Measurements from ENCODE around the gene RANGAP1.
A peak's percentile ranks its signal among the peaks of the same experiment; 100 is the strongest.

Gene RANGAP1

DNA sequence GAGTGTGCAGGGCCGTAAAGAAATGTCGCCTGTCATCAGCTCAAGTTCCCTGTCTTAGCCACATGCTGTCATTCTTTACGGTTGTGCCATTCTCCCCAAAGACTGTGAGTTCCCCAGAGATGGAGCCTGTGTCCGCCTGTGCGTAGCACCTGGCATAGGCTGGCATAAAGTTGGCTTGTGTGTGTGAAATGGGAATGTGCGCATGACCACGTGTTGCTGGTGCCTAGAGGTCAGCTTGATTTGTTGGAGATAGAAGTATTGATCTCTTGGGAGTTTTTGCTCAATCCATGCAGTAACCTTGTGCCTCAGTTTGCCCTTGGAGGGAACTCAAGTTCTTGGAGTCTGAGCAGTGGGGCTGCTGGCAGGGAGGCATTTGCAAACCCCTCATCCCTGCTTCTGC lies 54.6 kb downstream of the RANGAP1 start:
- no peak for DNase-seq

DNA sequence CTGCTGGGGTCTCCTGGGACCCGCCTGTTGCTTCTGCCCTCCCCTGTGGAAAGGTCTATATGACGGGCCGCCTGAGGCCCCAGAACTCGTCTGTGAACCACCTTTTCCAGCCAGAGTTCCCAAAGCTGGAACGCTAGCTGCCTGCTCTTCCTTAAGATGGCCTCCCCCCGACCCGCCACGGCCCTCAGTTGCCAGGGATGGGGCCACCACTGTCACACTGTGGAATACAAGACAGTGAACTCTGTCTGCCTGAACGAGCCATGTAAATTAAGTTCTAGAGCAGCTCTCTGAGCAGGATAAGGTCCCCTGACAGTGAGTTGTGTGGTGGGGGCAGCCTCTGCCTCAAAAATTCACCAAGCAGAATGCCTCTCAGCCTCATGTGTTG lies 55.6 kb downstream of the RANGAP1 start:
- DNase-seq, result no peak

DNA sequence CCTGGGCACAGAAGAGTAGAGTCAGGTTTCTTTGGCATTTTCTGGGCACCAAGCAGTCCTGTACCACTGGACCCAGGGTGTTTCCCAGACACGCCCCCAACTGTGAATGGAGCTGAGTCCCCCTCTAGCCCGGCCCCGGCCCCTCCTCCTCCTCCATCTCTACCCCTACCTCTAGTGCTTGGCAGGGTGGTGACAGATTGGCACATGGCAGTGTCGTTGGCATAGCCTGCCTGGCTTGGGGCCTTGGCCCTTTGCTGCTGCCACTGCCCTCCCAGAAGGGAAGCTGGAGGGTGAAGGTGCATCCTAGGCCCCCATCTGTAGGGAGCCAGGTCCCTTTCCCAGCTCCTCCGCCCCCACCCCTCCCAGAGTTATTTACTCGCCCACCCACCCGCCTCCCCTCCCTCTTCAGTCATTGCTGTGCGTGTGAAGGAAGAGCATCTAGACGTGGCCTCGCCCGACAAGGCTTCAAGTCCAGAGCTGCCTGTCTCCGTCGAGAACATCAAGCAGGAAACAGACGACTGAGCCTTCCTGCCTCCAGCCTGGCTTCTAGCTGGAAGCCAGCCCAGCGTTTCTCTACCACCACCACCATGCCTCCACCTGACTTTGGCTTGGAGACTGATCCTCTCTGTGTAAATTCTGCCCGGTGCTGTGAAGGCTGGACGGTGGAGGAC lies 56.1 kb downstream of the RANGAP1 start:
- DNase-seq, result no peak

DNA sequence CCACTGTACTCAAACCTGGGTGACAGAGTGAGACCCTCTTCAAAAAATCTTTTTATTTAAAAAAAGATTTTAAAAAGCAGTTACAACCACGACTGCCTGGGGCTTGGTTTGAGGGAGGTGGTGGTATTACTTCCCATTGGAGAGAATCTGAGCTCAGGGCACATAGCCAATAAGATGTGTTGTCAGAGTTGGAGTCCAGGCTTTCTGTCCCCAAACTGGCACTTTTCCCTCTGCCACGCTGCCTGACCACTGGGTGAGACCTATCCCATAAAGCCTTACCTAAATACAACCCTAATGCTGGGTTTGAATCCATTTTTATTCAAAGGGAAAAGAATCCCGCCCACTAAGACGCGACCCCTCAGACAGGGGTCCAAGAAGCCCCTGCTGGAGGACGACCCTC lies 56.8 kb downstream of the RANGAP1 start:
- no peak for DNase-seq

DNA sequence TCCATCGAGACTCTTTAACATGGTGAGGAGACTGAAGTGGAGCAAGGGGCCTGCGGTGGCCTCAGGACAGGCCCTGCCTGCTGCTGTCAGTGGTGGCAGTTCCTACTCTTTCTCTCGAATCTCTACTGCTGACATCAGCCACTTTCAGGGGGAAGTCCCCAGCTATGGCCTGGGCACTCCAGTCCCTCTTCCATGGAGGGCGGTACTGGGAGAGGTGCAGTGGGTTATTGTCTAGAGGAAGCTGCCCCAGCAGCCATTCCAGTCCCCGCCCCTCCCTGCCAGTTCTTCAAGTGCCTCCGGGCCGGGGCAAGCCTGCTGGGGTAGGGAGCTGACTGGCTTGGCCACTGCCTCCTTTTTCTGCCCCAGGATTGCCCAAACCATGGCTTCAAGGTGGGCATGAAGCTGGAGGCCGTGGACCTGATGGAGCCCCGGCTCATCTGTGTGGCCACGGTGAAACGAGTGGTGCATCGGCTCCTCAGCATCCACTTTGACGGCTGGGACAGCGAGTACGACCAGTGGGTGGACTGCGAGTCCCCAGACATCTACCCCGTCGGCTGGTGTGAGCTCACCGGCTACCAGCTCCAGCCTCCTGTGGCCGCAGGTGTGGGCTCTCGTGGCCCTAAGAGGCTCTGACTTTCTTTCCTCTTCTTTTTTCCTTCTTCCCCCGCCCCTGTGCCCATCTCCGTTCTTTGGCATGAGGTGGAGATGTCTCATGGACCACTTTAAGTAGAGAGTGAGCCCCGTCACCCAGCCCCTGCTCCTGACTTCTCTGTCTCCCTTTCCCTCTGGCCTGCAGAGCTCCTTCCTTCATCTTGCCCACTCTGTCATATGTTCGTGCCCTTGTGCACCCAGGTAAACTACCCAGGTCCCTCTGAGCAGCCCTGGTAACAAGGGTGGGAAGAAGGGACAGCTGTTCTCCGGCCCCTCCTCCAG lies 59.0 kb downstream of the RANGAP1 start:
- DNase-seq, result no peak

DNA sequence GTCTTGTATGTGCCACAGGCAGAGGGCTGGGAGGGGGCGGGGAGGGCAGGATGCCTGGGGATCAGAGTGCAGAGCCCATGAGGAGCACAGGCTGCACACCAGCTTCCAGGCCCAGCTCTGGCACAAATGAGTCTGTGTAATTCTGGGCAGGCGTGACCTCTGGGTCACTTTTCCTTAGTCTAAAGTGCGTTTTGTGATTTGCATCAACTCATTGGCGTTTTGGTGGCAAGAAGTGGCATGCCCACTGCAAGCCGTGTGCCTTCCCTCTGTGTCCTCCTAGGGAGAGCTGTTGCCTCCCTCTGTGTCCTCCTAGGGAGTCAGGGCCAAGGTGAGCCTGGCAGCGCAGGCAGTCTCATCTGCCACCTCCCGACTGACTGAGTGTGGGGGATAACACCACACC lies 62.5 kb downstream of the RANGAP1 start:
- DNase-seq, result no peak

DNA sequence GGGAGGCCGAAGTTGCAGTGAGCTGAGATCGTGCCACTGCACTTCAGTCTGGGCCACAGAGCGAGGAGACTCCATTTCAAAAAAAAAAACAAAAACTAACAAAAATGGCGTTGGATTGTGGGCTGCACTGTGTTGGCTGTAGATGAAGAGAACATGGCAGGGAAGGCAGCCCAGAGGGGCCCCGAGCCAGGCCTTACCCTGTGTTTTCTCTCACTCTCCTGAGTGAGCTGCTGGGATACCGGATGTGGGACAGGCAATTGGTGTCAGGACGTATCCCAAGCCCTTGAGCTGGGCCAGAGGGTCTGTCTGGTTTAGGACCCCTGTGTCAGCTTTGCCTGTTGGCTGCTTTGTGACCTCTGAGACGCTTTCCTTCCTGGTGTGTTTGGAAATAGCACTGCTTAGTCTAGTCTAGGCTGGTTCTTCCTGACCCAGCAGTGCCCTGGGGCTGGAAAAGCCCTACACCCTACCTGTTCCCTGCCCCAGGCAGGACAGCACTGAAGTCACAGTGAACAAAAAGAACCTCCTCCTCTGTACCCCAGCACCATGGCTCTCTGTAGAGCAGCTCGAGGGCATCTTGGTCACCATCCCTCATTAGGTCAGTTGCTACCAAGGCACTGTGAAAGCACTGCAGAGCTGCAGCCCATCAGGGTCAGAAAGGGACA lies 63.0 kb downstream of the RANGAP1 start:
- no peak for DNase-seq

DNA sequence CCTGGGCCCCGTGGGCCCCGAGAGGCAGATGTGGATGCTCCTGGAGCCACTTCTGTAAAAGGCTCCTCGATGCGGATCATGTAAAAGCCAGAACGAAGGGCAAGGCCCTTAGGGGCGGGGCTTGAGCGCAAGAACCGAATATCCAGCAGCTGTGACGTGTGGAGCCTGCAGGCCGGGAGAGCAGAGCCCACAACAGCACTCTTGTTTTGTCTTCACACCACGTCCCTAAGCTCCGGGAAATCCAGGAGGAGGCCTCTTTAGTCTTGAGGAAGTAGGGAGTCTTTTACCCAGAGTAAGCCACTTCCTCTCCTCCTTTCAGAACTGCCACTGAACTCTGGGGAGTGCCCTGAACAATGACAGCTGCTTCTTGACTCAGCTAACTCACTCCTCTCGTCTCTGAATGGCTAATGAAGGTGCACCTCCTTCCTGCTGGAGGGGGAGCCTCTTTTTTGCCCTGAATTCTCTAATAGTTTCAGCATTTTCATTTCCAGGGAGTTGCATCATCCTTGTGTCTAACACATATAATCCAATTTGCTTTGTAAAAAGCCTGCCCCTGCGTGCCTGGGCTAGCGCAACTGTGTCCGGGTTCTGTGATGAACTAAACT lies 68.3 kb downstream of the RANGAP1 start:
- DNase-seq, result peak; percentile 27

DNA sequence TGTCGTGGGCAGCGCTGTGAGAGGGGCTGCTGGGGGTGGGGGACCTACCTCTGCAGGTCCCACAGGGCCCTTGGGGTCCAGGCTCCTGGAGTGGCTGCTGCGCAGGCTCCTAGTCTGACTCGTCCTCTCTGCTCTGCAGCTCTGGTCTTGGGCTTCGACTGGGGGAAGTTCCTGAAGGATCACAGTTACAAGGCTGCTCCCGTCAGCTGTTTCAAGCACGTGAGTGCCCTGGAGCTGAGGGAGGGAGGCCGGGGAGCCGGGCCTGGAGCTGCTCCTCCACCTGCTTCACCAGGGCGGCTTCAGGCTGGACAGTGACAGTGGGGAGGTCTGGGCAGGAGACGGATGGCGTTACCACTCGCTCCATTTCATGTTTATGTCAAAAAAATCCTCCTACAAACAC lies 69.0 kb downstream of the RANGAP1 start:
- no peak for DNase-seq

DNA sequence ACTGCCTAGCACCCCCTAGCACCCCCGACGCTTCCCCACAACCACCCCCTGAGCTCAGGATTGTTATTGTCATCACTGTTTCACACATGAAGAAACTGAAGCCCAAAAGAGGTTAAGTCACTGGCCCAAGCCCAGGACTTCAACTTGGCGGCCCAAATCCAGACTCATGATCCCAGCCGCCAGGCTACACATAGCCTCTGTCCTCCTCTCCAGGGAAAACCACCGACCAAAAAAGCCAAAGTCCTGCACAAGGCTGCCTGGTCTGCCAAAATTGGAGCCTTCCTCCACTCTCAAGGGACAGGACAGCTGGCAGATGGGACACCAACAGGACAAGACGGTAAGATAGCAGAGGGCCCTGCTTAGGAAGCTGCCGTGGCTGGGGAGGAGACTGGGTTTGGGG lies 70.1 kb downstream of the RANGAP1 start:
- no peak for DNase-seq

DNA sequence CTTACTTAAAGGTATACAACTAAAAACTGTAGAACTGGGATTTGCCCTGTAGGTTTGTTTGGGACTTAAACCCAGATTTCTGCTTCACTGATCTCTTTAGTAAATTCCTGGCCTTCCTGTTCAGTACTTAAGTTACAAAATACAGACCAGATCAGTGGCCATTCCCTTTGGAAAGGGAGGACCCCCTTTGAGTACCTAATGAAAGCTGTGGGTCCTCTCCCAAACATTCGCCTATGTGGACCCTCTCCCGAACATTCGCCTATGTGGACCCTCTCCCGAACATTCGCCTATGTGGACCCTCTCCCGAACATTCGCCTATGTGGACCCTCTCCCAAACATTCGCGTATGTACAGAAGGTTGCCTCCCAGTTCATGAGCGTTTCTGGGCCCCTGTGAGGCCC lies 70.6 kb downstream of the RANGAP1 start:
- DNase-seq, result no peak

DNA sequence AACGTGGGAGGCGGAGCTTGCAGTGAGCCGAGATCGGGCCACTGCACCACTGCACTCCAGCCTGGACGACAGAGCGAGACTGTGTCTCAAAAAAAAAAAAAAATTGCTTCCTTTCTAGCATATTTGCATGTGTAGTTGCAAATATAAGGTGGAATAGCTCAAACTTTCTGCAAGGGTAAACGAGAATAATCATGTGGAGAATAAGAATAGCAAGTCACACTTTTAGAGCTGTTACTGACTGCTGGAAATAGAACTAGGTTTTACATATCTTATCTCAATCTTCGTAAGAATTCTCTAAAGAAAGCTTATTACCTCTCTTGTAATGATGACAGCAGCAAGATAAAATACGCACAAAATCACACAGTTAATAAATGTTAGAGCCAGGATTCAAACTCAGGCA lies 79.3 kb downstream of the RANGAP1 start:
- no peak for DNase-seq

DNA sequence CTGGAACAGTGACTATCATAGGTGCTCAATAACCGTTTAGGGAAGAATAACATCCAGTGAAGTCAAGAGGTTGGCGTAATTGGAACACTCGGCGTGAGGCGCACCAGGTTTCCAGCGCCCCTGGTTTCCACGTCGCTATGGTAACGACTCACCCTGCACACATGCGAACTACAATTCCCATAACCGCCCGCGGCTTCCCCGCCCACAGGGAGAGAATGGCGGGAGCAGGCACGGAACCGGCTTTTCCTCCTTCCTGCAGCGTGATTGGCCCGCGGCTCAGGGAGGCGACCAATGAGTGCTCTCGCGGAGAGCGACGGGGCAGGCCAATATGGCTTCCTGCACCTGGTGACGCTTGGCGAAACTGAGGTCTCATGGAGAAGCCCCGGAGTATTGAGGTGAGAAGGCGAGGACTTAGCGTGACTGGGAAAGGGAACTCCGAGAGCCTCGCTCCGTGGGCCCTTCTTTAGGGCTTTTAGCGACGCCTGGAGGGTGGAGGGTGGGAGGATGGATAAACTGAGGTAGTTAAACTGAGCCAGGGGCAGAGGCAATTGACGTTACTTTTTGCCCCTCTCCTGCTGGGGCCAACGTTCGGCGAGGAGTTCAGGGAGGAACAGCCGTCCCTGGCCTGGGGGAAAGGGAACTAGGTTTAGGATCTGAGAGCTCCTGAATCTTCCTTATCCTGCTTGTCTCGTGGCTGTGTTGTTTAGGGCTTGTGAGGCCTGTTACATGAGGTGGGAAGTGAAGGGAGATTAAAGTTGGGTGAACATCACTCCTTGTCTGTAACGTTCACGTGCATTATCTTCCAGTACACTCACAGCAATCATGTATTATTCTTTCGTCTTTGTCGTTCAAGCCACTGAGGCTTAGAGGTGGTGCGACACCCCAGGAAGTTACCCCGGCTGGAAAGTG lies 80.7 kb downstream of the RANGAP1 start, which contains the start of gene L3MBTL2:
L3MBTL2 (plus strand) TSS at position 321 of the 909 bp plus-strand sequence; CDS start at position 372, 51 bp downstream.
- peak; percentile 99 for DNase-seq

DNA sequence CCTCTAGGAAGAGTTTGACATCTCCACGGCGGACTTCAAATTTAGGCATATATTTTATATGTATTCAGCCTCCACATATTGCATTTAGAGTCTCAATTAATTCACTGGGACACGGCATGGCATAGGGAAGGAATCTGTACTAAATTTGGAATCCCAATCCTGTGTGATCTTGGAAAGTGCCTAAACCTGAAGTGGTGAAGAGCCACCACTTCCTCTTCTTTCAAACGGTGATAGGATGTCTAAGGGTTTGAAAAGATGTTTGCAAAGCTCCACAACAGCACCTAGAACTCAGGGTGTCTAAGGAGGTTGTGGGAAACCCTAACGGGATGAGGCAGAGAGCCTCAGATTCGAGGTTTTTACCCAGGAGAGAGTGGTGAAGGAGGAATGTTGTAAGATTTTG lies 81.9 kb downstream of the RANGAP1 start:
- DNase-seq, result no peak

DNA sequence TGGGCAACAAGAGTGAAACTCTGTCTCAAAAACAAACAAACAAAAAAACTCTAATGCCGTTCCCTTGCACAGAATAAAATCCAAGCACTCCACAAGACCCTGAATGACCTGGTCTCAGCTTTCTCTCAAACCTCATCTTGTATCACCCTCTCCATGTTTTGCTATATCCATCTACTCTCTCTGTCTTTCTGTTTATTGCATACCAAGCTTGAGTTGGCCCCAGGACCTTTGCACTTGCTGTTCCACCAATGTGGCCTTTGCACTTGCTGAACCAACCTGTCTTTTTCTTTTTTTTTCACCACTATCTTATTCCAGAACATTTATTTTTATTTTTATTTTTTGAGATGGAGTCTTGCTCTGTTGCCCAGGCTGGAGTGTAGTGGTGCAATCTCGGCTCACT lies 82.9 kb downstream of the RANGAP1 start:
- DNase-seq, result no peak

DNA sequence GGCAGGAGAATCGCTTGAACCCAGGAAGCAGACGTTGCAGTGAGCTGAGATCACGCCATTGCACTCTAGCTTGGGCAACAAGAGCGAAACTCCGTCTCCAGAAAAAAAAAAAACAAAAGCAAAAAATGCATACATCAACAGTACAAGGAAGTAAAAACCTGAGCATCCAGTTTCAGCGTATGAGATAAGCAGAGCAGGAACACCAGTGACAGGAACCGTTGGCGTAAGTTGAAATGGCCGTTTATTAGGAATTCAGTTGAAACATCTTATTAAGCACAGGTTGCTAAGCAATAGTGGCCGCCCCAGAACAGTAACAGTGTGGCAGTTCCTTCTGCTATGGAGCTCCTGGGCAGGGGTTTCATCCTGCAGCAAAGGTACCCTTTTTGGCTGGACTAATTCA lies 84.8 kb downstream of the RANGAP1 start:
- peak; percentile 29 for DNase-seq

DNA sequence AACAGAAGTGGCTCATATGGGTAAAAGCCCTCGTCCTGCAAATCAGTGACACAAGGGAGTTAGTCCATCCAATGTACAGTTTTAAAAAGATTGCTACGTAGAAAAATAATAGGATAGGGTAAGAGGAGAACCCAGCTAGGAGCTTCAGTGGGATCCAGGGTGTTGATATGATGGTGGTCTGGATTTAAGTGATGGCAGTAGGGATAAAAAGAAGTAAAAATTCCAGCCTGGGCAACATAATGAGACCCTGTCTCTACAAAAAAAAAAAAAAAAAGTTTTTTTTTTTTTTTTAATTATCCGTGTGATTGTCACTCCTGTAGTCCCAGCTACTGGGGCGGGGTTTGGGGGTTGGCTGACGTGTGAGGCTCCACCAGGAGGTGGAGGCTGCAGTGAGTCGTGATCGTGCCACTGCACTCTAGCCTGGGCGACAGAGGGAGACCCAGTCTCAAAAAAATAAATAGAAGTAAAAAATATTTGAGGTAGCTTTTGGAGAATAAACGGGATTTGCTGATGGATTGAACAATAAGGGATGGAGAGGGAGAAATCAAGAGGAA lies 87.9 kb downstream of the RANGAP1 start:
- peak; percentile 50 for DNase-seq

DNA sequence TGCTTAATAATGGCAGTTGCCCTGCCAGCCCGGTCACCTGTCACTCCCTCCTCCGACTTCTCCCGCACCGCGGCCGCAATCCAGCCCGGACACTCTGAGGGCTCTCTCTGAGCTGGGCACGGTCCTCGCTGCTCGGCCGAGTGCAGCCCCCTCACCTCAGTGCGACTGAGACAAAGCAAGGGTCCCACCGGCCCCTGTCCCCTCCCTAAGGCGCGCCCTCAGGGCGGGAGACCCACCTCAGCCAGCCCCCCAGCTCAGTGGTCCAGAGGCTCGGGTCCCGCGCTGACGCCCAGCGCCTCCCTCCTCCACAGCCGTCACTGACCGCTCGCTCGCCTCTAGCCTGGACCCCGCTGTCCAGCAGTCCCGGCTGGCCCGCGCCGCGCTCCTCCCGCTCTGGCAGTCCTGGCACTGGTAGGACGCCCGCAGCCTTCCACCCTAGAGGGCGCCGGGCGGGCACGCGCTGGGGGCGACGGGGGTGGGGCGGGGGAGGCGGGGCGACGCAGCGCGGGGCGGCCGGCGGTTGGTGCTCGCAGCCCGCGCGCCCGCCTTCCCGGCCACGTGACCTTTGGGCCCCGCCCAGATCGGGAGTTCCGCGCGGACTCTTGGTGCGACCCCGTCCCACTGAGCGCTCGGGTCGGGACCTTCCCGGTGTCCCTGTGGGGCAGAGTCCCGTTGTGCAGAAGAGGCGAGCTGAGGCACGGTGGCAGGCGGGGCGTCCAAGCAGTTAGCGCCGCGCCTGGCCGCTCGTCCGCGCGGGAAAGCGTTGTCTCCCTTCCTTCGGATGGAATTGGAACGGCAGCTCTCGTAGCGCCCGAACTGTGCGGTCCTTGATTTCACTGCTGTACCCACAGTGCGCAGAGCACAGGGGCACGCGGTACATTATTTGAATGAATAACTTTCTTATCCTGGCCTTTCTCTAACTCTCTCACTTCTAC lies 88.7 kb downstream of the RANGAP1 start:
- peak; percentile 93 for DNase-seq
